PC-3 (cell line): ENCODE results near the gene PBX3.

ENCODE experiments used
- EZH2 ChIP-seq: fragments of 300-600 bp; sonication (generic); IDR thresholded peaks from one replicate; pipeline ENCODE4 v1.6.1; 2017; ENCODE audit warnings: antibody characterized with exemption, mild to moderate bottlenecking, low read length; ENCODE audit not compliant: unreplicated experiment
- EZH2phosphoT487 ChIP-seq: fragments of 300-600 bp; sonication (generic); IDR thresholded peaks from 2 replicates; pipeline ENCODE4 v1.6.1; 2018; ENCODE audit warnings: mild to moderate bottlenecking, antibody characterized with exemption, low read length, borderline replicate concordance
- TF ChIP-seq, protein P1 (sequence below): fragments of 300-600 bp; sonication (generic); conservative IDR thresholded peaks from 2 replicates; pipeline ENCODE4 v1.5.1; 2017; ENCODE audit warnings: antibody characterized with exemption, low read depth, mild to moderate bottlenecking, low read length

DNA sequence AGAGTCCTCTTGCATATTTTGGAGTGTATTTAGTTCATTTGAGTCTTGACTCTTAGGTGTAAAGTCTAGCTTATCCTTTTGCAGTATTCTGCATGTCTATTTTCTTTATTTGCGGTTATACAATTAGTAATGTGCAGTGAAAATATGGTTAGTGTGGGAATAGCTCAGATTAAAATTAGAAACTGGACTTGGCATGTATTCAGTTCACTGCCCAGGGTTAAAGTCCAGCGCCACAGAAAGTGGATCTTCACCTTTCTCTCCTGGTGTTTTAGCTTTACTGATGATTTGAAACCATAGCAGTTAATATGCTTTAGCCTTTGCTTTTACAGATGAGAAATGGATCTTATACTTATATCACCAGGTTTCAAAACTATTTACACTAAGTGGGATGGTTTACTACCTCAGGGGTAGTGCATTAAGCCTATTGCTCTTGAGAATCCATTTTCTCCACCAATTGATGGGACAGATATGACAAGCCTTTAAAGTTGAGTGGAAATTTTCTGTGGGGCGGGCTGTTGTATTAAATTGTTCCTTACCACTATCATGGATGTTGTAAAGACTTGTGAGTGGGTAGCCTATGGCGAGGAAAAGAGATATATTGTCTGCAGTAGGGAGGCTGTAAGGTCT, 48.9 kb downstream of the PBX3 start:
- TF ChIP-seq, protein P1, sequence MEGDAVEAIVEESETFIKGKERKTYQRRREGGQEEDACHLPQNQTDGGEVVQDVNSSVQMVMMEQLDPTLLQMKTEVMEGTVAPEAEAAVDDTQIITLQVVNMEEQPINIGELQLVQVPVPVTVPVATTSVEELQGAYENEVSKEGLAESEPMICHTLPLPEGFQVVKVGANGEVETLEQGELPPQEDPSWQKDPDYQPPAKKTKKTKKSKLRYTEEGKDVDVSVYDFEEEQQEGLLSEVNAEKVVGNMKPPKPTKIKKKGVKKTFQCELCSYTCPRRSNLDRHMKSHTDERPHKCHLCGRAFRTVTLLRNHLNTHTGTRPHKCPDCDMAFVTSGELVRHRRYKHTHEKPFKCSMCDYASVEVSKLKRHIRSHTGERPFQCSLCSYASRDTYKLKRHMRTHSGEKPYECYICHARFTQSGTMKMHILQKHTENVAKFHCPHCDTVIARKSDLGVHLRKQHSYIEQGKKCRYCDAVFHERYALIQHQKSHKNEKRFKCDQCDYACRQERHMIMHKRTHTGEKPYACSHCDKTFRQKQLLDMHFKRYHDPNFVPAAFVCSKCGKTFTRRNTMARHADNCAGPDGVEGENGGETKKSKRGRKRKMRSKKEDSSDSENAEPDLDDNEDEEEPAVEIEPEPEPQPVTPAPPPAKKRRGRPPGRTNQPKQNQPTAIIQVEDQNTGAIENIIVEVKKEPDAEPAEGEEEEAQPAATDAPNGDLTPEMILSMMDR = no peak
- TF ChIP-seq EZH2 (no peak), EZH2phosphoT487 (no peak)
